Activated CD4-positive, alpha-beta T cell treated with anti-CD3 and anti-CD28 coated beads, Interleukin-2, amount 50 U/mL, for 24 hours (primary cell): Measurements from ENCODE around the gene TMTC1.

ENCODE experiments used
- DNase-seq, 2 donors: peaks; one replicate each; pipeline ENCODE4 v3.0.0-alpha.2; 2020; ENCODE audit warnings: low read depth in 1 of 2, low spot score in 1 of 2

The TMTC1 gene

GRCh38 chr12:29781188-29781587 lies 2.6 kb downstream of the TMTC1 start:
- DNase-seq: no peak

- no peak for DNase-seq
These were observed 3.7 kb downstream of the TMTC1 start for GRCh38 chr12:29780084-29780483.

GRCh38 chr12:29778531-29778930 lies 5.2 kb downstream of the TMTC1 start:
- DNase-seq: no peak

- DNase-seq: no peak
These were observed 10.7 kb downstream of the TMTC1 start for GRCh38 chr12:29773076-29773475.

- no peak for DNase-seq
These were observed 12.0 kb downstream of the TMTC1 start for GRCh38 chr12:29771786-29772185.

GRCh38 chr12:29771165-29771564 lies 12.6 kb downstream of the TMTC1 start:
- DNase-seq: no peak

- no peak for DNase-seq
These were observed 14.4 kb downstream of the TMTC1 start for GRCh38 chr12:29769162-29769858.

GRCh38 chr12:29768372-29768771 lies 15.4 kb downstream of the TMTC1 start:
- no peak for DNase-seq

GRCh38 chr12:29763301-29763683 lies 20.4 kb downstream of the TMTC1 start:
- no peak for DNase-seq

GRCh38 chr12:29762637-29763300 lies 21.0 kb downstream of the TMTC1 start:
- no peak for DNase-seq

- no peak for DNase-seq
These were observed 23.8 kb downstream of the TMTC1 start for GRCh38 chr12:29759950-29760349.

GRCh38 chr12:29756741-29757390 lies 26.9 kb downstream of the TMTC1 start:
- DNase-seq: no peak

GRCh38 chr12:29754235-29755189 lies 29.2 kb downstream of the TMTC1 start:
- no peak for DNase-seq

- DNase-seq: no peak
These were observed 31.6 kb downstream of the TMTC1 start for GRCh38 chr12:29752121-29752520.

- DNase-seq: no peak
These were observed 32.1 kb downstream of the TMTC1 start for GRCh38 chr12:29751676-29752075.

GRCh38 chr12:29750928-29751220 lies 32.9 kb downstream of the TMTC1 start:
- DNase-seq: no peak

- DNase-seq: no peak
These were observed 33.4 kb downstream of the TMTC1 start for GRCh38 chr12:29750131-29750927.

- DNase-seq: no peak
These were observed 39.4 kb downstream of the TMTC1 start for GRCh38 chr12:29744365-29744764.

- DNase-seq: no peak
These were observed 39.9 kb downstream of the TMTC1 start for GRCh38 chr12:29743801-29744200.

- DNase-seq: no peak
These were observed 40.7 kb downstream of the TMTC1 start for GRCh38 chr12:29743077-29743476.

- no peak for DNase-seq
These were observed 41.1 kb downstream of the TMTC1 start for GRCh38 chr12:29742646-29743045.
